Liver (tissue), 9 donors: Measurements from ENCODE around the gene STIM1. TPM values are rescaled to one million over a fixed set of nuclear protein-coding genes. Genes with fewer than 3 reads are reported as not detected.

Experiments
- DNase-seq: peaks from one replicate; pipeline ENCODE4 v3.0.0-alpha.2; 2017; ENCODE audit warnings: low spot score
- H3K27ac ChIP-seq, 2 donors: one replicate each; pipeline ENCODE4 v1.7.0; 2013; ENCODE audit warnings: inconsistent platforms in 2 of 2, low read length in 2 of 2, control low read depth in 1 of 2, low read depth in 1 of 2, mild to moderate bottlenecking in 1 of 2
- H3K27me3 ChIP-seq, 4 donors: one replicate each; pipeline versions ENCODE4 v1.6.1 to v1.7.0; 2013; ENCODE audit warnings: low read length in 3 of 4, inconsistent platforms in 1 of 4, mild to moderate bottlenecking in 1 of 4, moderate library complexity in 1 of 4; ENCODE audit not compliant: control insufficient read depth in 4 of 4, insufficient read depth in 4 of 4
- H3K36me3 ChIP-seq, 4 donors: one replicate each; pipeline versions ENCODE4 v1.6.1 to v1.7.0; 2013; ENCODE audit warnings: low read length in 3 of 4, mild to moderate bottlenecking in 3 of 4, low read depth in 1 of 4, moderate library complexity in 1 of 4; ENCODE audit not compliant: control insufficient read depth in 4 of 4, insufficient read depth in 3 of 4
- H3K4me1 ChIP-seq, 4 donors: one replicate each; pipeline versions ENCODE4 v1.6.1 to v1.7.0; 2013; ENCODE audit warnings: low read length in 3 of 4, mild to moderate bottlenecking in 3 of 4, moderate library complexity in 1 of 4; ENCODE audit not compliant: control insufficient read depth in 4 of 4, insufficient read depth in 4 of 4
- H3K4me3 ChIP-seq, 3 donors: one replicate each; pipeline versions ENCODE4 v1.6.1 to v1.7.0; 2013; ENCODE audit warnings: low read length in 3 of 3, control low read depth in 1 of 3, low read depth in 1 of 3, mild to moderate bottlenecking in 1 of 3
- H3K9ac ChIP-seq, 2 donors: one replicate each; pipeline ENCODE4 v1.7.0; 2013; ENCODE audit warnings: low read length in 2 of 2, mild to moderate bottlenecking in 2 of 2, moderate library complexity in 2 of 2, control low read depth in 1 of 2, low read depth in 1 of 2
- H3K9me3 ChIP-seq, 4 donors: one replicate each; pipeline versions ENCODE4 v1.6.1 to v1.7.0; 2013; ENCODE audit warnings: low read length in 3 of 4; ENCODE audit not compliant: control insufficient read depth in 4 of 4
- ATF3 ChIP-seq: IDR thresholded peaks from 2 replicates; pipeline ENCODE4 v1.6.1; 2016; ENCODE audit warnings: antibody characterized with exemption
- CTCF ChIP-seq: fragments of 150-350 bp; IDR thresholded peaks from 2 replicates; pipeline ENCODE4 v1.5.1; 2017; ENCODE audit warnings: improper control_type of control experiment, low read depth, low read length; ENCODE audit not compliant: missing input control
- HNF4A ChIP-seq, 2 donors: conservative IDR thresholded peaks; 2 replicates each; pipeline ENCODE4 v1.6.1; 2016; ENCODE audit warnings: antibody characterized with exemption in 2 of 2, mild to moderate bottlenecking in 2 of 2
- MAX ChIP-seq: IDR thresholded peaks from 2 replicates; pipeline ENCODE4 v1.6.1; 2016; ENCODE audit warnings: antibody characterized with exemption
- NR2F2 ChIP-seq: IDR thresholded peaks from 2 replicates; pipeline ENCODE4 v1.6.1; 2016; ENCODE audit warnings: antibody characterized with exemption
- RAD21 ChIP-seq, 2 donors: IDR thresholded peaks; 2 replicates each; pipeline ENCODE4 v1.6.1; 2016; ENCODE audit warnings: antibody characterized with exemption in 2 of 2, mild to moderate bottlenecking in 2 of 2
- REST ChIP-seq: IDR thresholded peaks from 2 replicates; pipeline ENCODE4 v1.6.1; 2016; ENCODE audit warnings: antibody characterized with exemption, mild to moderate bottlenecking
- RXRA ChIP-seq, 2 donors: IDR thresholded peaks; 2 replicates each; pipeline ENCODE4 v1.6.1; 2017 to 2018; ENCODE audit warnings: antibody characterized with exemption in 2 of 2, mild to moderate bottlenecking in 1 of 2
- SP1 ChIP-seq: IDR thresholded peaks from 2 replicates; pipeline ENCODE4 v1.6.1; 2018; ENCODE audit warnings: antibody characterized with exemption, mild to moderate bottlenecking
- YY1 ChIP-seq: IDR thresholded peaks from 2 replicates; pipeline ENCODE4 v1.6.1; 2016; ENCODE audit warnings: antibody characterized with exemption, mild to moderate bottlenecking
- WGBS: extraction: QIAGEN DNeasy Blood & Tissue Kit; methylation state at CpG from one replicate; pipeline ENCODE4 v1.1.7; 2013; 5-methylcytosine and 5-hydroxymethylcytosine counted together
- polyA plus RNA-seq, 2 donors: library from polyadenylated mRNA; stranded (reverse) in 1 of 2; unstranded in 1 of 2; fragments of 200-250 nt in 1 of 2; fragments of >200 nt in 1 of 2; fragmentation: Nextera tagmentation in 1 of 2; extraction: Ambion mirVana in 1 of 2; gene quantifications; one replicate each; pipeline versions ENCODE4 v1.2.1 to v1.2.3, GENCODE V29; 2013 to 2015
- total RNA-seq, 2 donors: library from RNA; depleted of rRNA; stranded (reverse); fragments of >200 nt; gene quantifications; one replicate each; pipeline ENCODE4 v1.2.3, GENCODE V29; 2014
- donor health status: healthy.
- donor health status: healthy.
- donor health status: healthy.
- donor health status: healthy.
- donor health status: healthy.

The STIM1 gene
- total and polyA plus RNA-seq, 4 donors: 19.7 to 42.9 (median 25.1) TPM

GRCh38 chr11:3866836-3867208, 11.4 kb downstream of the STIM1 start:
- H3K9me3 ChIP-seq: no peaks in the 10 kb centered on the region
- peak overlapping the region in 1 of 2 donors; percentile 52 for H3K9ac ChIP-seq
- H3K27me3 ChIP-seq: no peaks in the 10 kb centered on the region
- DNase-seq: no peak
- H3K27ac ChIP-seq: peak overlapping the region; percentile 91 to 94
- H3K4me1 ChIP-seq: peaks cover 16 to 45% (median 19%) of the 10 kb centered on the region in 4 donors
- no peaks in the 10 kb centered on the region for H3K36me3 ChIP-seq
- H3K4me3 ChIP-seq: no peak overlapping the region
- TF ChIP-seq CTCF: no peak
- TF ChIP-seq REST: no peak
- TF ChIP-seq RAD21 (IDR thresholded peaks at IDR 0.05): no peak
- no peak for TF ChIP-seq RXRA (IDR thresholded peaks at IDR 0.05)
- TF ChIP-seq ATF3: no peak

GRCh38 chr11:3867209-3868091, 12.0 kb downstream of the STIM1 start:
- peak in 1 of 2 donors; percentile 40 for TF ChIP-seq RAD21 (IDR thresholded peaks at IDR 0.05)
- TF ChIP-seq ATF3: no peak
- TF ChIP-seq CTCF: no peak
- TF ChIP-seq MAX: peak; percentile 27
- peak; percentile 51 for TF ChIP-seq NR2F2
- peak; percentile 41 for TF ChIP-seq YY1
- TF ChIP-seq SP1: peak; percentile 28
- peak in 1 of 2 donors; percentile 27 for TF ChIP-seq HNF4A (conservative IDR thresholded peaks at IDR 0.05)
- TF ChIP-seq REST: peak; percentile 17
- TF ChIP-seq RXRA (IDR thresholded peaks at IDR 0.05): peak; percentile 75 to 82
- WGBS: 30% methylated on average over 6 of the region's 6 CpGs
- Histone ChIP-seq H3K9ac (peak overlapping the region; percentile 50 to 63), H3K4me1 (peaks cover 16 to 47% (median 20%) of the 10 kb centered on the region in 4 donors), H3K27me3 (no peaks in the 10 kb centered on the region), H3K27ac (peak overlapping the region; percentile 91 to 94), H3K4me3 (no peak overlapping the region), H3K36me3 (no peaks in the 10 kb centered on the region), H3K9me3 (no peaks in the 10 kb centered on the region)
- DNase-seq: peak; percentile 36
